A549 (cell line): ENCODE data around the gene CCNL1. TPM values are rescaled to one million over a fixed set of nuclear protein-coding genes. Genes with fewer than 3 reads are reported as not detected.

ENCODE experiments used
- ATAC-seq, 2 experiments: fragments of 200-7000 bp in 1 of 2; fragments of >200 bp in 1 of 2; cut with Nextera tagmentation in 1 of 2; cut with Tn5 transposase in 1 of 2; 3 replicates each; pipeline versions ENCODE4 v1.8.0 to v1.9.1; 2018 to 2020; ENCODE audit warnings: mild to moderate bottlenecking in 1 of 2, moderate library complexity in 1 of 2
- CTCF ChIA-PET: fragments of 300-600 bp; sonication (Branson Sonifier 250); formaldehyde crosslinking; extraction: SDS; loops from one replicate; lab custom pipeline; 2021; ENCODE audit warnings: antibody characterized with exemption, inconsistent platforms; lab: Yijun Ruan, JAX
- POLR2A ChIA-PET: fragments of 350-600 bp; formaldehyde crosslinking; extraction: SDS; loops from one replicate; lab custom pipeline; 2021; ENCODE audit warnings: antibody characterized with exemption, inconsistent platforms; lab: Yijun Ruan, JAX
- DNase-seq, 2 experiments: peaks; one replicate each; pipeline versions ENCODE4 v3.0.0 to v3.0.0-alpha.2; 2011 to 2016; ENCODE audit warnings: low read depth in 1 of 2, low spot score in 1 of 2
- FAIRE-seq: peaks from 2 replicates; lab custom pipeline; 2011; peaks lifted over from hg19 to GRCh38; lab: Jason Lieb, UNC
- H3K27ac ChIP-seq, 2 experiments: fragments of >200 bp; sonication (Bioruptor Twin); formaldehyde crosslinking; 3 replicates each; pipeline ENCODE4 v1.5.1; 2016 to 2017
- H3K4me1 ChIP-seq: fragments of >200 bp; sonication (Bioruptor Twin); formaldehyde crosslinking; 3 replicates; pipeline ENCODE4 v1.6.1; 2016
- H3K4me2 ChIP-seq: fragments of >200 bp; sonication (Bioruptor Twin); formaldehyde crosslinking; 3 replicates; pipeline ENCODE4 v1.6.1; 2016
- H3K4me3 ChIP-seq: fragments of >200 bp; sonication (Bioruptor Twin); formaldehyde crosslinking; 3 replicates; pipeline ENCODE4 v1.5.1; 2016
- H3K9me3 ChIP-seq: fragments of >200 bp; sonication (Bioruptor Twin); formaldehyde crosslinking; 3 replicates; pipeline ENCODE4 v1.6.1; 2016
- CHD2 ChIP-seq: fragments of 150-350 bp; IDR thresholded peaks from 2 replicates; pipeline ENCODE4 v1.6.1; 2014; ENCODE audit warnings: low read length; ENCODE audit not compliant: partially characterized antibody
- EHF ChIP-seq: fragments of 250-450 bp; sonication (Bioruptor Pico); IDR thresholded peaks from 2 replicates; pipeline ENCODE4 v1.5.0; 2020; ENCODE audit warnings: mild to moderate bottlenecking
- EP300 ChIP-seq, 2 experiments: fragments of >200 bp; sonication (Bioruptor Twin); formaldehyde crosslinking; IDR thresholded peaks; 2 replicates in 1 of 2; 3 replicates in 1 of 2; pipeline ENCODE4 v1.6.1; 2016 to 2017
- FOSL2 ChIP-seq, 2 experiments: fragments of 450-650 bp in 1 of 2; fragments of >200 bp in 1 of 2; sonication (Bioruptor Twin) in 1 of 2; formaldehyde crosslinking; IDR thresholded peaks; 2 replicates each; pipeline versions ENCODE4 v1.5.0 to v1.6.1; 2016 to 2020; ENCODE audit warnings: mild to moderate bottlenecking in 1 of 2, moderate library complexity in 1 of 2
- GATA3 ChIP-seq: IDR thresholded peaks from 2 replicates; pipeline ENCODE4 v1.6.1; 2012; ENCODE audit warnings: borderline replicate concordance
- HEYL ChIP-seq: fragments of 250-450 bp; sonication (Bioruptor Pico); IDR thresholded peaks from 2 replicates; pipeline ENCODE4 v1.8.0; 2021; ENCODE audit warnings: mild to moderate bottlenecking, moderate library complexity
- JUN ChIP-seq, 2 experiments: fragments of >200 bp; sonication (Bioruptor Twin); formaldehyde crosslinking; IDR thresholded peaks; 2 replicates in 1 of 2; 3 replicates in 1 of 2; pipeline ENCODE4 v1.6.1; 2016 to 2017
- JUNB ChIP-seq: fragments of >200 bp; sonication (Bioruptor Twin); formaldehyde crosslinking; IDR thresholded peaks from 2 replicates; pipeline ENCODE4 v1.6.1; 2016
- KDM5A ChIP-seq: fragments of 200-600 bp; sonication (generic); IDR thresholded peaks from 2 replicates; pipeline ENCODE4 v1.6.1; 2016; ENCODE audit warnings: antibody characterized with exemption, mild to moderate bottlenecking
- NPAS2 ChIP-seq: fragments of 250-450 bp; sonication (Bioruptor Pico); IDR thresholded peaks from 2 replicates; pipeline ENCODE4 v1.8.0; 2022; ENCODE audit warnings: mild to moderate bottlenecking, moderate library complexity, borderline replicate concordance
- POLR2A ChIP-seq: IDR thresholded peaks from 2 replicates; pipeline ENCODE4 v1.6.1; 2012; ENCODE audit warnings: mild to moderate bottlenecking, low read length
- RNF2 ChIP-seq: fragments of 200-600 bp; sonication (generic); IDR thresholded peaks from 2 replicates; pipeline ENCODE4 v1.6.1; 2016; ENCODE audit warnings: low read depth, mild to moderate bottlenecking, antibody characterized with exemption, moderate library complexity, borderline replicate concordance
- SMC3 ChIP-seq: fragments of >200 bp; sonication (Bioruptor Twin); formaldehyde crosslinking; IDR thresholded peaks from 3 replicates; pipeline ENCODE4 v1.6.1; 2018; ENCODE audit warnings: inconsistent platforms
- ZSCAN20 ChIP-seq: fragments of 250-450 bp; sonication (Bioruptor Pico); IDR thresholded peaks from 2 replicates; pipeline ENCODE4 v1.8.0; 2022; ENCODE audit warnings: mild to moderate bottlenecking, moderate library complexity
- WGBS: methylation state at CpG from one replicate; pipeline ENCODE4 v1.1.6; 2017; ENCODE audit errors: missing lambda C conversion rate; 5-methylcytosine and 5-hydroxymethylcytosine counted together
- polyA plus RNA-seq, 4 experiments: library from polyadenylated mRNA; depleted of rRNA in 3 of 4; stranded (reverse); fragments of >200 nt; fragmentation: RNase III in 1 of 4; extraction: RNeasy Plus Mini Kit Qiagen cat#74134 plus additional on column Dnase treatment in 1 of 4; gene quantifications; 2 replicates in 3 of 4; 3 replicates in 1 of 4; pipeline ENCODE4 v1.2.3, GENCODE V29; 2011 to 2017
- TF ChIP-seq, protein P1 (sequence below): fragments of 250-450 bp; sonication (Bioruptor Pico); IDR thresholded peaks from 2 replicates; pipeline ENCODE4 v1.5.0; 2020; ENCODE audit warnings: low read depth, mild to moderate bottlenecking, moderate library complexity
- TF ChIP-seq, protein P2 (sequence below): fragments of 250-450 bp; sonication (Bioruptor Pico); IDR thresholded peaks from 2 replicates; pipeline ENCODE4 v1.5.0; 2021; ENCODE audit warnings: mild to moderate bottlenecking, moderate library complexity, borderline replicate concordance
- TF ChIP-seq, protein P3 (sequence below): fragments of >200 bp; sonication (Bioruptor Twin); formaldehyde crosslinking; IDR thresholded peaks from 3 replicates; pipeline ENCODE4 v1.5.1; 2016
- TF ChIP-seq, protein P4 (sequence below): fragments of >200 bp; sonication (Bioruptor Twin); formaldehyde crosslinking; IDR thresholded peaks from 3 replicates; pipeline ENCODE4 v1.6.1; 2016

CCNL1 gene
- polyA plus RNA-seq, 2 of the 4 experiments (the other 2 are of a cell fraction), result 45.1 to 170 TPM

DNA sequence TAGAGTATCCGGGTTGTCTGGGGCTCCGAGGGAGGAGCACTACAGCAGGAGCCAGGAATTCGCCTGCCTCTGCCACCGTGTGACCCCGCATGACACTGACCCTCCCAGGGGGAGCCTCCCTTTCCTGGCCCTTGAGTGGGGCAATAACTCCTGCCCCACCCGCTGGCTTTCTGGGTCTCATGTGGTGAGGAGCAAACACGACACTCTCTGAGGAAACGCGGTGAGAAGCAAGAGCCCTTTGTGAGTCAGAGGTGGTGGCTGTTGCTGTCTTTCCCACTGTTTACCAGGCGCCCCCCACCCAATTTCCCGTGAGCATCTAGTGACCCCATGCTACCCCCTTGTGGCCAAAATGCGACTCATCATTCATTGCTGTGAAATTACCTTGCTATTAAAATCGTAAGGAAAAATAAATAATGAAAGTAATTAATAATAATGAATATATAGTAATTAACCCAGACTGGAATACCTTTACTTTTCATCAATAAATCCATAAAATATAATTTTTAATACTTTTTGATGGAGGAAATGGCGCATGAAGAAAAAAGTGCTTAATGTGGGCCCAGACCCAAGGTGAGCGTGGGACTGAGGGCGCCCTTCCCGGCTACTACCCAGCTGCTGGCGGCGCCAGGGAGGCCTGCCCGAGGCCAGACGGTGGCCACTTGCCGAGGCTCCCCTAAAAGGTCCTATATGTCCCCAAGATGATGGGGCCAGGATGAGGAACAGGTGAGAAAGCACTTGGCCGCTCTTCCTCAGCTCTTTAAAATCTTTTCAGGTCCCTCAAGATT is 29.3 kb downstream of the CCNL1 start (continued):
- peak; percentile 45; the same call in 1 of the 2 replicates for TF ChIP-seq GATA3
- TF ChIP-seq, protein P1, sequence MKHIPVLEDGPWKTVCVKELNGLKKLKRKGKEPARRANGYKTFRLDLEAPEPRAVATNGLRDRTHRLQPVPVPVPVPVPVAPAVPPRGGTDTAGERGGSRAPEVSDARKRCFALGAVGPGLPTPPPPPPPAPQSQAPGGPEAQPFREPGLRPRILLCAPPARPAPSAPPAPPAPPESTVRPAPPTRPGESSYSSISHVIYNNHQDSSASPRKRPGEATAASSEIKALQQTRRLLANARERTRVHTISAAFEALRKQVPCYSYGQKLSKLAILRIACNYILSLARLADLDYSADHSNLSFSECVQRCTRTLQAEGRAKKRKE (CRISPR knock-in tag), result no peak
- no peak for TF ChIP-seq HEYL
- peak; percentile 78 for TF ChIP-seq SMC3
- TF ChIP-seq, protein P2, sequence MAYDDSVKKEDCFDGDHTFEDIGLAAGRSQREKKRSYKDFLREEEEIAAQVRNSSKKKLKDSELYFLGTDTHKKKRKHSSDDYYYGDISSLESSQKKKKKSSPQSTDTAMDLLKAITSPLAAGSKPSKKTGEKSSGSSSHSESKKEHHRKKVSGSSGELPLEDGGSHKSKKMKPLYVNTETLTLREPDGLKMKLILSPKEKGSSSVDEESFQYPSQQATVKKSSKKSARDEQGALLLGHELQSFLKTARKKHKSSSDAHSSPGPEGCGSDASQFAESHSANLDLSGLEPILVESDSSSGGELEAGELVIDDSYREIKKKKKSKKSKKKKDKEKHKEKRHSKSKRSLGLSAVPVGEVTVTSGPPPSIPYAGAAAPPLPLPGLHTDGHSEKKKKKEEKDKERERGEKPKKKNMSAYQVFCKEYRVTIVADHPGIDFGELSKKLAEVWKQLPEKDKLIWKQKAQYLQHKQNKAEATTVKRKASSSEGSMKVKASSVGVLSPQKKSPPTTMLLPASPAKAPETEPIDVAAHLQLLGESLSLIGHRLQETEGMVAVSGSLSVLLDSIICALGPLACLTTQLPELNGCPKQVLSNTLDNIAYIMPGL (CRISPR knock-in tag), result no peak
- no peak for TF ChIP-seq ZSCAN20 (CRISPR knock-in tag)
- TF ChIP-seq, protein P3, sequence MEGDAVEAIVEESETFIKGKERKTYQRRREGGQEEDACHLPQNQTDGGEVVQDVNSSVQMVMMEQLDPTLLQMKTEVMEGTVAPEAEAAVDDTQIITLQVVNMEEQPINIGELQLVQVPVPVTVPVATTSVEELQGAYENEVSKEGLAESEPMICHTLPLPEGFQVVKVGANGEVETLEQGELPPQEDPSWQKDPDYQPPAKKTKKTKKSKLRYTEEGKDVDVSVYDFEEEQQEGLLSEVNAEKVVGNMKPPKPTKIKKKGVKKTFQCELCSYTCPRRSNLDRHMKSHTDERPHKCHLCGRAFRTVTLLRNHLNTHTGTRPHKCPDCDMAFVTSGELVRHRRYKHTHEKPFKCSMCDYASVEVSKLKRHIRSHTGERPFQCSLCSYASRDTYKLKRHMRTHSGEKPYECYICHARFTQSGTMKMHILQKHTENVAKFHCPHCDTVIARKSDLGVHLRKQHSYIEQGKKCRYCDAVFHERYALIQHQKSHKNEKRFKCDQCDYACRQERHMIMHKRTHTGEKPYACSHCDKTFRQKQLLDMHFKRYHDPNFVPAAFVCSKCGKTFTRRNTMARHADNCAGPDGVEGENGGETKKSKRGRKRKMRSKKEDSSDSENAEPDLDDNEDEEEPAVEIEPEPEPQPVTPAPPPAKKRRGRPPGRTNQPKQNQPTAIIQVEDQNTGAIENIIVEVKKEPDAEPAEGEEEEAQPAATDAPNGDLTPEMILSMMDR, result peak; percentile 83

DNA sequence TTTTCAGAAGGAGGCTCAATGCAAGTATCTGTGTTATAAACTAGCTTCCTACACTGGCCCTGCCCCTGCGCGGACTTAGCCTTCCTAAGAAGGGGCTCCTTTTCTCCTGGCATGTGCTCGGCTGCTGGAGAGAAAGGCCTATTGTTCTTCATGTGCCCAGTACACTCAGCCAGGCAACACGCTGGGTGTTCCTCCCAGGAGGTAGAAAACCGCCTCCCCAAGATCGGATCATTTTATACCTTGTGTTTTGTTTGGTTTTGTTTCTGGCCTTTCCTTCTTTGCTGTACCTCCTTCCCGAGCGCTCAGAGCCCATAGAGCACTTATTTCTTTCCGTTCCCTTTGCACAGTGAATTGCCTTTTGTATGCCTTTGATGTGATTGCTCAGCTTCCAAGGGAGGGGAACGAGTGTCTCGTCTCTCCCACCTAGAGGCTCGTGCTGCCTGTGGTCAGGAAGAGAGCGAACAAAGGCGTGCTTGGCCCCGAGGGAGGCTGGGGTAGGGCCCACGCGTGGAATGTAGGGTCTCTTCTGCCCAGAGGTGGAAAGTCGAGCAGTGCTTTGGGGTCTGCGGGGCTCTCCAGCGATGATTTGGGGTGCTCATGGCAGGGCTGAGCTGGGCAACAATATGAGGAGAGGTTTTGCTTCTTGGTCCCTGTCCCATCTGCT is 30.0 kb downstream of the CCNL1 start:
- Histone ChIP-seq H3K27ac (peak overlapping the region; percentile 77 to 80), H3K9me3 (no peaks in the 10 kb centered on the region), H3K4me1 (peaks cover 66% of the 10 kb centered on the region), H3K4me3 (no peak overlapping the region)
- ChIA-PET POLR2A (interaction anchor here (8.0 kb wide), 1 partner anchor 42 kb away, joined by 69 read pairs; no protein-coding TSS in a partner anchor), CTCF (interaction anchor here (0.6 to 10.9 kb wide), 13 partner anchors 12 to 979 kb away, joined by 3 to 100 read pairs (median 6); partner anchors contain the start of genes SSR3 and TIPARP)
- peak; percentile 26 to 40 for DNase-seq
- no peak for TF ChIP-seq FOSL2 (IDR thresholded peaks at IDR 0.05)
- TF ChIP-seq FOSL2 (CRISPR knock-in tag; IDR thresholded peaks at IDR 0.05), result no peak
- TF ChIP-seq RNF2, result no peak
- TF ChIP-seq JUNB, result no peak
- no peak for TF ChIP-seq EP300 (IDR thresholded peaks at IDR 0.05)
- TF ChIP-seq, protein P4, sequence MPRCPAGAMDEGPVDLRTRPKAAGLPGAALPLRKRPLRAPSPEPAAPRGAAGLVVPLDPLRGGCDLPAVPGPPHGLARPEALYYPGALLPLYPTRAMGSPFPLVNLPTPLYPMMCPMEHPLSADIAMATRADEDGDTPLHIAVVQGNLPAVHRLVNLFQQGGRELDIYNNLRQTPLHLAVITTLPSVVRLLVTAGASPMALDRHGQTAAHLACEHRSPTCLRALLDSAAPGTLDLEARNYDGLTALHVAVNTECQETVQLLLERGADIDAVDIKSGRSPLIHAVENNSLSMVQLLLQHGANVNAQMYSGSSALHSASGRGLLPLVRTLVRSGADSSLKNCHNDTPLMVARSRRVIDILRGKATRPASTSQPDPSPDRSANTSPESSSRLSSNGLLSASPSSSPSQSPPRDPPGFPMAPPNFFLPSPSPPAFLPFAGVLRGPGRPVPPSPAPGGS, result no peak
- no peak; the same call in 1 of the 2 replicates for TF ChIP-seq EHF
- no peak for TF ChIP-seq JUN (IDR thresholded peaks at IDR 0.05)
- no peak for TF ChIP-seq KDM5A
- no peak for TF ChIP-seq CHD2
- TF ChIP-seq POLR2A, result no peak
- TF ChIP-seq NPAS2 (CRISPR knock-in tag), result no peak
- TF ChIP-seq, all 56 proteins: peak for 0
- H3K4me2 ChIP-seq, result peak overlapping the region; percentile 82
- WGBS, result 46% methylated on average over 14 of the region's 20 CpGs
- no peak for FAIRE-seq
- peak; percentile 22 to 51; a peak in 5 of 6 replicates for ATAC-seq
